GM19455 (cell line): ENCODE results near the gene LMO7.
"Not testable (repeated sequence)": the region's sequence is repeated elsewhere in the genome, so short reads cannot be mapped to it uniquely, and the experiment has no call there.

Experiments used
- ATAC-seq: cut with Tn5 transposase; IDR thresholded peaks from one replicate; pipeline ENCODE4 v1.9.1; 2021; ENCODE audit not compliant: unreplicated experiment

Gene LMO7

GRCh38 chr13:75739244-75739868 lies 103.2 kb downstream of the LMO7 start:
- ATAC-seq, result no peak

GRCh38 chr13:75740031-75740430 lies 103.9 kb downstream of the LMO7 start:
- ATAC-seq, result no peak

GRCh38 chr13:75743072-75743471 lies 106.9 kb downstream of the LMO7 start:
- ATAC-seq, result not testable (repeated sequence)

- ATAC-seq, result no peak
Measured at GRCh38 chr13:75744127-75744526, 108.0 kb downstream of the LMO7 start.

GRCh38 chr13:75745387-75745786 lies 109.3 kb downstream of the LMO7 start:
- ATAC-seq, result no peak

GRCh38 chr13:75748874-75749273 lies 112.7 kb downstream of the LMO7 start:
- ATAC-seq, result no peak

- no peak for ATAC-seq
Measured at GRCh38 chr13:75749407-75749806, 113.3 kb downstream of the LMO7 start.

GRCh38 chr13:75751350-75751749 lies 115.2 kb downstream of the LMO7 start:
- ATAC-seq, result no peak

GRCh38 chr13:75752826-75753225 lies 116.7 kb downstream of the LMO7 start:
- ATAC-seq, result no peak

GRCh38 chr13:75754936-75755335 lies 118.8 kb downstream of the LMO7 start:
- no peak for ATAC-seq

- no peak for ATAC-seq
Measured at GRCh38 chr13:75757336-75757735, 121.2 kb downstream of the LMO7 start.

- no peak for ATAC-seq
Measured at GRCh38 chr13:75759531-75759930, 123.4 kb downstream of the LMO7 start.

- ATAC-seq, result peak; percentile 40
Measured at GRCh38 chr13:75760131-75761021, 124.2 kb downstream of the LMO7 start.

- ATAC-seq, result no peak
Measured at GRCh38 chr13:75761369-75761768, 125.2 kb downstream of the LMO7 start.

GRCh38 chr13:75762076-75762937 lies 126.2 kb downstream of the LMO7 start:
- ATAC-seq, result peak; percentile 97

GRCh38 chr13:75762955-75763354 lies 126.8 kb downstream of the LMO7 start:
- no peak for ATAC-seq

- ATAC-seq, result no peak
Measured at GRCh38 chr13:75763512-75763911, 127.4 kb downstream of the LMO7 start.

GRCh38 chr13:75764251-75764925 lies 128.3 kb downstream of the LMO7 start:
- no peak for ATAC-seq

- no peak for ATAC-seq
Measured at GRCh38 chr13:75764926-75765310, 128.8 kb downstream of the LMO7 start.

- no peak for ATAC-seq
Measured at GRCh38 chr13:75766636-75767035, 130.5 kb downstream of the LMO7 start.
